ENCODE data around the gene HBA2. TPM values are rescaled to one million over a fixed set of nuclear protein-coding genes. Genes with fewer than 3 reads are reported as not detected.
A peak's percentile ranks its signal among the peaks of the same experiment; 100 is the strongest.
"Not testable (repeated sequence)": the region's sequence is repeated elsewhere in the genome, so short reads cannot be mapped to it uniquely, and the experiment has no call there.

HBA2 gene
- total RNA-seq, 6 donors from 2014 or later: 40.1 to 1,032 (median 301) TPM

DNA sequence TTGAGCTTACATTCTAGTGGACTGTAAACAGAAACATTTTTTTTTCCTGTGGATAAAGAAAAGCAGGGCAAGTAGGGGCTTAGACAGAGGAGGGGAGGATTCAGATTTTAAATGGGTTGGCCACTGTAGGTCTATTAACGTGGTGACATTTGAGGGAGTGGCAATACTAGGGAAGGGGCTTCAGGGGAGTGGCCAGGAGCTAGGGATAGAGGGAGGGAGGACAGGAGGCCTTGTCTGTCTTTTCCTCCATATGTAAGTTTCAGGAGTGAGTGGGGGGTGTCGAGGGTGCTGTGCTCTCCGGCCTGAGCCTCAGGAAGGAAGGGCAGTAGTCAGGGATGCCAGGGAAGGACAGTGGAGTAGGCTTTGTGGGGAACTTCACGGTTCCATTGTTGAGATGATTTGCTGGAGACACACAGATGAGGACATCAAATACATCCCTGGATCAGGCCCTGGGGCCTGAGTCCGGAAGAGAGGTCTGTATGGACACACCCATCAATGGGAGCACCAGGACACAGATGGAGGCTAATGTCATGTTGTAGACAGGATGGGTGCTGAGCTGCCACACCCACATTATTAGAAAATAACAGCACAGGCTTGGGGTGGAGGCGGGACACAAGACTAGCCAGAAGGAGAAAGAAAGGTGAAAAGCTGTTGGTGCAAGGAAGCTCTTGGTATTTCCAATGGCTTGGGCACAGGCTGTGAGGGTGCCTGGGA lies 13.4 kb upstream of the HBA2 start:
- DNase-seq: no peak
- WGBS, 2 donors: 36 to 37% methylated on average over 6 of the region's 6 CpGs
- H3K27ac ChIP-seq: no peak overlapping the region
- H3K9me3 ChIP-seq: no peaks in the 10 kb centered on the region
- H3K36me3 ChIP-seq: no peaks in the 10 kb centered on the region
- H3K4me1 ChIP-seq: peaks cover 7 to 9% (median 8%) of the 10 kb centered on the region in 4 donors
- peaks cover 0 to 5% (median 4%) of the 10 kb centered on the region in 4 donors for H3K27me3 ChIP-seq
- ATAC-seq (ENCODE audit: low FRiP score in 2 of 2): no peak
- TF ChIP-seq EP300 (IDR thresholded peaks at IDR 0.05) (no peak), POLR2AphosphoS5 (IDR thresholded peaks at IDR 0.05) (no peak), POLR2A (IDR thresholded peaks at IDR 0.05) (no peak)
- TF ChIP-seq, protein P1, sequence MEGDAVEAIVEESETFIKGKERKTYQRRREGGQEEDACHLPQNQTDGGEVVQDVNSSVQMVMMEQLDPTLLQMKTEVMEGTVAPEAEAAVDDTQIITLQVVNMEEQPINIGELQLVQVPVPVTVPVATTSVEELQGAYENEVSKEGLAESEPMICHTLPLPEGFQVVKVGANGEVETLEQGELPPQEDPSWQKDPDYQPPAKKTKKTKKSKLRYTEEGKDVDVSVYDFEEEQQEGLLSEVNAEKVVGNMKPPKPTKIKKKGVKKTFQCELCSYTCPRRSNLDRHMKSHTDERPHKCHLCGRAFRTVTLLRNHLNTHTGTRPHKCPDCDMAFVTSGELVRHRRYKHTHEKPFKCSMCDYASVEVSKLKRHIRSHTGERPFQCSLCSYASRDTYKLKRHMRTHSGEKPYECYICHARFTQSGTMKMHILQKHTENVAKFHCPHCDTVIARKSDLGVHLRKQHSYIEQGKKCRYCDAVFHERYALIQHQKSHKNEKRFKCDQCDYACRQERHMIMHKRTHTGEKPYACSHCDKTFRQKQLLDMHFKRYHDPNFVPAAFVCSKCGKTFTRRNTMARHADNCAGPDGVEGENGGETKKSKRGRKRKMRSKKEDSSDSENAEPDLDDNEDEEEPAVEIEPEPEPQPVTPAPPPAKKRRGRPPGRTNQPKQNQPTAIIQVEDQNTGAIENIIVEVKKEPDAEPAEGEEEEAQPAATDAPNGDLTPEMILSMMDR (IDR thresholded peaks at IDR 0.05): no peak
- H3K4me3 ChIP-seq: no peak overlapping the region

DNA sequence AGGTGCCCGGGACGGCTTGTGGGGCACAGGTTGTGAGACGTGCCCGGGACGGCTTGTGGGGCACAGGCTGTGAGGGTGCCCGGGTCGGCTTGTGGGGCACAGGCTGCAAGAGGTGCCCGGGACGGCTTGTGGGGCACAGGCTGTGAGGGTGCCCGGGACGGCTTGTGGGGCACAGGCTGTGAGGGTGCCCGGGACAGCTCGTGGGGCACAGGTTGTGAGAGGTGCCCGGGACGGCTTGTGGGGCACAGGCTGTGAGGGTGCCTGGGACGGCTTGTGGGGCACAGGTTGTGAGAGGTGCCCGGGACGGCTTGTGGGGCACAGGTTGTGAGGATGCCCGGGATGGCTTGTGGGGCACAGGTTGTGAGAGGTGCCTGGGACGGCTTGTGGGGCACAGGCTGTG lies 12.4 kb upstream of the HBA2 start:
- not testable (repeated sequence) for H3K4me3 ChIP-seq
- 82% methylated on average over 6 of the region's 20 CpGs; no CpG with 5 or more reads in 1 of the 2 donors for WGBS, 2 donors

DNA sequence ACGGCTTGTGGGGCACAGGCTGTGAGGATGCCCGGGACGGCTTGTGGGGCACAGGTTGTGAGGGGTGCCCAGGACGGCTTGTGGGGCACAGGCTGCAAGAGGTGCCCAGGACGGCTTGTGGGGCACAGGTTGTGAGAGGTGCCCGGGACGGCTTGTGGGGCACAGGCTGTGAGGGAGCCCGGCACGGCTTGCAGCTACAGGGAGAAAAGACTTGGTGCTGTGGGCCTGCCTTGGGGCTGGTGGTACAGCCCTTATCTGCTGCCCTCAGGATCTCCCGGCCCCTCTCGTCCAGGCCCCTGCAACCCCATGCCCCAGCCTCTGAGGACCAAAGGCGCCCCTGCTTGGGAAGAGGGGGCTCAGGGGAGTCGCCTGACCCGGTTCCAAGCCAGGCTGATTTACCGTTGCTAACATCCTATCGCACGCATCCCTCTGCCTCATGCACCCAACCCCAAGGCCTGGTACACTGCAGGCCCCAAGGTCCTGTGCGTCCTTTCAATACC lies 11.9 kb upstream of the HBA2 start:
- Histone ChIP-seq H3K27ac (no peak overlapping the region), H3K9me3 (no peaks in the 10 kb centered on the region), H3K4me3 (no peak overlapping the region), H3K4me1 (peaks cover 9% of the 10 kb centered on the region in 4 donors), H3K36me3 (no peaks in the 10 kb centered on the region), H3K27me3 (peaks cover 0 to 9% (median 5%) of the 10 kb centered on the region in 4 donors)
- no peak for TF ChIP-seq POLR2AphosphoS5 (IDR thresholded peaks at IDR 0.05)
- TF ChIP-seq EP300 (IDR thresholded peaks at IDR 0.05): no peak
- TF ChIP-seq, protein P1 (IDR thresholded peaks at IDR 0.05): no peak
- TF ChIP-seq POLR2A (IDR thresholded peaks at IDR 0.05): no peak
- DNase-seq: no peak
- 49 to 64% methylated on average over 7 to 14 of the region's 18 CpGs for WGBS, 2 donors
- ATAC-seq (ENCODE audit: low FRiP score in 2 of 2): no peak

More for the DNA sequence above, 12.4 kb upstream of the HBA2 start:
- H3K27me3 ChIP-seq; ATAC-seq (ENCODE audit: low FRiP score in 2 of 2); DNase-seq; H3K36me3 ChIP-seq; H3K27ac ChIP-seq; H3K9me3 ChIP-seq; H3K4me1 ChIP-seq: not testable (repeated sequence)

DNA sequence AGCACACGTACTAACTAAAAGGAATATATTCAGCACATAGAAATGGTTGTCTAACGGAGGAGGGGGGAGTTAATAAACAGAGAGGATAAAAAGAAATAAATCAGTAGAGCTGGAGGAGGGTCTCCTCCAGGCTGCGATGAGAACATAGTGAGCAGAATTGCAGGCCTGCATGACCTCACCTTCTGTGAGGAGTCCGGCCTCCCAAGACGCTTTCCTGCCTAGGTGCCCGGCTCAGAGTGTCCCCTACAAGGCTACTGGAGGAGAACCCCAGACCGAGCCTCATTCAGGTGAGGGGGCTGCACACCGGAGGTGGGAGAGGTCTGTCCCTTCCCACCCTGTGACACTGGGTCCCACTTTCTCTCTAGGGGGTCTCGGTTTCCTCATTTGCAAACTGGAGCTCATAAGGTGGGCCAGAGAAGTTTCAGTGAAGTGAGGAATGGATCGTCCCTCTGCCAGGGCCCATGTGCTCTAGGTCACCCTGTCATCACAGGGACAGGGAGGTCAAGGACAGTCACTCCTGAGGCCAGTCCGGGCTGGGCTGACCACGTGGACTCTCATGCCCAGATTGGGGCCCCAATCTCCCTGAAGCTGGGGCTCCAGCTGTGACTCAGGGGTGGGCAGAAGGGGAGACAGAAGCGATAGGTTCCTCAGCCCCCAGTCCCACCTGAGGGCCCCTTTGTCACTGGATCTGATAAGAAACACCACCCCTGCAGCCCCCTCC lies 10.2 kb upstream of the HBA2 start:
- H3K4me1 ChIP-seq: peaks cover 14 to 18% (median 17%) of the 10 kb centered on the region in 4 donors
- DNase-seq (no peak), ATAC-seq (ENCODE audit: low FRiP score in 2 of 2) (no peak)
- TF ChIP-seq POLR2AphosphoS5 (IDR thresholded peaks at IDR 0.05) (no peak), POLR2A (IDR thresholded peaks at IDR 0.05) (no peak), EP300 (IDR thresholded peaks at IDR 0.05) (no peak)
- TF ChIP-seq, protein P1 (IDR thresholded peaks at IDR 0.05): no peak
- H3K27me3 ChIP-seq: peaks cover 2 to 26% (median 19%) of the 10 kb centered on the region in 4 donors
- 82 to 87% methylated on average over 12 to 13 of the region's 13 CpGs for WGBS, 2 donors
- no peak overlapping the region for H3K27ac ChIP-seq
- H3K36me3 ChIP-seq: no peaks in the 10 kb centered on the region
- H3K9me3 ChIP-seq: no peaks in the 10 kb centered on the region
- no peak overlapping the region for H3K4me3 ChIP-seq

DNA sequence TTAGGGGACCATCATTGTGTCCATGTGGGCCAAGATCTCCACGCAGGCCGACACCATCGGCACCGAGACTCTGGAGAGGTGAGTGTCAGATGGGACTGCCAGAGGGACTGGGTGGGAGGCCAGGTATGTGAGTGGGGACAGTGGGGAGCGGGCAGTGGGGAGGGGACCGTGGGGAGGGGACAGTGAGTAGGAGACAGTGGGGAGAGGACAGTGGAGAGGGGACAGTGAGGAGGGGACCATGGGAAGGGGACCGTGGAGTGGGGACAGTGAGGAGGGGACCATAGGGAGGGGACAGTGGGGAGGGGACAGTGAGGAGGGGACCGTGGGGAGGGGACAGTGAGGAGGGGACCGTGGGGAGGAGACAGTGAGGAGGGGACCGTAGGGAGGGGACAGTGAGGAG lies 9.5 kb upstream of the HBA2 start:
- peaks cover 14 to 18% (median 17%) of the 10 kb centered on the region in 4 donors for H3K4me1 ChIP-seq
- 90 to 92% methylated on average over 5 to 9 of the region's 10 CpGs for WGBS, 2 donors

DNA sequence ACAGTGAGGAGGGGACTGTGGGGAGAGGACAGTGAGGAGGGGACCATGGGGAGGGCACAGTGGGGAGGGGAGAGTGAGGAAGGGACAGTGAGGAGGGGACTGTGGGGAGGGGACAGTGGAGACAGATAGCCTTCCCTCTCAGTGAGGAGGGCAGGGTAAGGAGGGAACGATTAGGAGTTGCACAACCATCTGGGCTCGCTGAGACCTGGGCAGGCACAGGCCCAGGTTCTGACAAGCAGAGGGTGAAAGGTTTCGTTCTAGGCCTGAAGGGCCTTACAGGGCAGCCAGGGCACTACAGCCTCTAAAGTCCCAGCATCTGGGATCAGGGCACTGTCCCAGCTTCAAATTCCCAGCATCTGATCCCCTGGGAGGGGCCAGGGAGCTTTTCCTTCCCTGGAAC lies 9.0 kb upstream of the HBA2 start:
- H3K4me3 ChIP-seq; H3K9me3 ChIP-seq; DNase-seq; H3K36me3 ChIP-seq; ATAC-seq (ENCODE audit: low FRiP score in 2 of 2); H3K27ac ChIP-seq: not testable (repeated sequence)
- H3K27me3 ChIP-seq: peaks cover 2 to 38% (median 25%) of the 10 kb centered on the region in 4 donors
- WGBS, 2 donors: 0 to 23% methylated on average over 2 to 3 of the region's 3 CpGs
- H3K4me1 ChIP-seq: peaks cover 14 to 18% (median 17%) of the 10 kb centered on the region in 4 donors

More for the DNA sequence above, 9.5 kb upstream of the HBA2 start:
- not testable (repeated sequence) for ATAC-seq (ENCODE audit: low FRiP score in 2 of 2); H3K36me3 ChIP-seq; H3K9me3 ChIP-seq; H3K4me3 ChIP-seq; H3K27ac ChIP-seq; DNase-seq
- H3K27me3 ChIP-seq: peaks cover 2 to 33% (median 22%) of the 10 kb centered on the region in 4 donors

DNA sequence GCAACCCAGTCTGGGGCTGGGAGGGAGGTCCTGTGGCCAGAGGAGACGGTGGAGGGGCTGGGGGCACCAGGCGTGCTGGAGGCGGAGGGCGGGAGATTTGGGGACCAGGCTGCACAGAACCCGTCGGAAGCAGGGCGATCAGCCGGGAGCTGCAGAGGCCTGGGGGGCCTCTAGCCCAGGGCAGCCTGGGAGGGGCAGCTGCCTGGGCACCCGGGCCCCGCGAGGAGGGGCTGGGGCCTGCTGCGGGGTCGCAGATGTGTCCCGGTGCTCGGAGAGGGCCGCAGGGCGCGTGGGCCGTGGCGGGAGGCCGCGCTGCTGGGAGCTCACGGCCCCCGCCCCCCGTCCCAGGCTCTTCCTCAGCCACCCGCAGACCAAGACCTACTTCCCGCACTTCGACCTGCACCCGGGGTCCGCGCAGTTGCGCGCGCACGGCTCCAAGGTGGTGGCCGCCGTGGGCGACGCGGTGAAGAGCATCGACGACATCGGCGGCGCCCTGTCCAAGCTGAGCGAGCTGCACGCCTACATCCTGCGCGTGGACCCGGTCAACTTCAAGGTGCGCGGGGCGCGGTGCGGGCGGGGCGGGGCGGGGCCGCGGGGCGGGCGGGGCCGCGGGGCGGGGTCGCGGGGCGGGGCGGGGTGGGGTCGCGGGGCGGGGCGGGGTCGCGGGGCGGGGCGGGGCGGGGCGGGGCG lies 8.4 kb upstream of the HBA2 start:
- not testable (repeated sequence) for H3K9me3 ChIP-seq, H3K27ac ChIP-seq, H3K4me3 ChIP-seq, DNase-seq, H3K36me3 ChIP-seq
- peaks cover 14 to 18% (median 17%) of the 10 kb centered on the region in 4 donors for H3K4me1 ChIP-seq
- H3K27me3 ChIP-seq: peaks cover 2 to 44% (median 27%) of the 10 kb centered on the region in 4 donors
- no CpG with 5 or more reads among the region's 80 CpGs for WGBS, 2 donors
- peak in 1 of 2 donors; percentile 21 for ATAC-seq (ENCODE audit: low FRiP score in 2 of 2)

Measured in upper lobe of left lung (tissue), 6 donors.